GM12878 (cell line): ENCODE data around the gene HTR4. TPM values are rescaled to one million over a fixed set of nuclear protein-coding genes. Genes with fewer than 3 reads are reported as not detected.

Experiments
- ATAC-seq: fragments of 200-7000 bp; cut with Tn5 transposase; 3 replicates; pipeline ENCODE4 v1.9.1; 2020; ENCODE audit warnings: mild to moderate bottlenecking, moderate library complexity
- BruUV-seq: library from RNA; stranded (reverse); fragments of 400-500 nt; replicated peaks from 2 replicates; lab custom pipeline; 2021; lab: Mats Ljungman, UMichigan
- CTCF ChIA-PET: fragments of 300-600 bp; sonication (Branson Sonifier 250); formaldehyde crosslinking; extraction: SDS; loops from one replicate; lab custom pipeline; 2021; ENCODE audit warnings: inconsistent platforms; lab: Yijun Ruan, JAX
- POLR2A ChIA-PET: fragments of 350-600 bp; formaldehyde crosslinking; extraction: SDS; loops from one replicate; lab custom pipeline; 2021; ENCODE audit warnings: inconsistent platforms; lab: Charles Lee
- RAD21 ChIA-PET: fragments of 300-600 bp; sonication (Branson Sonifier 250); formaldehyde crosslinking; loops from one replicate; lab custom pipeline; 2023; ENCODE audit warnings: antibody characterized with exemption; ENCODE audit not compliant: unreplicated experiment; lab: Charles Lee
- SMC1A ChIA-PET: fragments of 300-600 bp; sonication (Branson Sonifier 250); formaldehyde crosslinking; loops from one replicate; lab custom pipeline; 2023; ENCODE audit not compliant: unreplicated experiment, uncharacterized antibody; lab: Charles Lee
- DNase-seq: peaks from one replicate; pipeline ENCODE4 v3.0.0-alpha.2; 2011; ENCODE audit warnings: low read depth, low spot score
- FAIRE-seq: peaks from 3 replicates; lab custom pipeline; 2011; peaks lifted over from hg19 to GRCh38; lab: Jason Lieb, UNC
- H2AFZ ChIP-seq: 2 replicates; pipeline ENCODE4 v1.6.0; 2011; ENCODE audit warnings: low read depth, low read length, control low read depth; ENCODE audit not compliant: control insufficient read depth
- H3K27ac ChIP-seq: 2 replicates; pipeline ENCODE4 v1.5.1; 2011; ENCODE audit warnings: control low read depth; ENCODE audit not compliant: control insufficient read depth, insufficient read depth
- H3K27me3 ChIP-seq, 2 experiments: replicated peaks in 1 of 2; 2 replicates each; pipeline versions ENCODE4 v1.6.0 to v1.6.1; 2011; ENCODE audit warnings: low read length in 1 of 2; ENCODE audit not compliant: control insufficient read depth in 2 of 2, insufficient read depth in 2 of 2
- H3K36me3 ChIP-seq, 2 experiments: 2 replicates each; pipeline ENCODE4 v1.5.1; 2011; ENCODE audit warnings: low read length in 1 of 2; ENCODE audit not compliant: control insufficient read depth in 2 of 2, insufficient read depth in 2 of 2
- H3K4me1 ChIP-seq: 2 replicates; pipeline ENCODE4 v1.6.1; 2011; ENCODE audit warnings: mild to moderate bottlenecking, low read length, moderate library complexity, mixed read lengths; ENCODE audit not compliant: control insufficient read depth, insufficient read depth
- H3K4me2 ChIP-seq: 2 replicates; pipeline ENCODE4 v1.6.0; 2011; ENCODE audit warnings: control low read depth; ENCODE audit not compliant: control insufficient read depth, insufficient read depth
- H3K4me3 ChIP-seq: fragments of 200-600 bp; sonication (generic); 2 replicates; pipeline ENCODE4 v1.5.1; 2016
- H3K79me2 ChIP-seq: 2 replicates; pipeline ENCODE4 v1.6.0; 2011; ENCODE audit warnings: low read length; ENCODE audit not compliant: control insufficient read depth, insufficient read depth
- H3K9ac ChIP-seq: 2 replicates; pipeline ENCODE4 v1.8.0; 2011; ENCODE audit warnings: low read length, control low read depth, mixed read lengths; ENCODE audit not compliant: control insufficient read depth, insufficient read depth
- H3K9me3 ChIP-seq: replicated peaks from 3 replicates; pipeline ENCODE4 v1.5.1; 2011; ENCODE audit warnings: mild to moderate bottlenecking, low read length; ENCODE audit not compliant: control insufficient read depth, insufficient read depth
- H4K20me1 ChIP-seq: 2 replicates; pipeline ENCODE4 v1.6.0; 2011; ENCODE audit not compliant: control insufficient read depth, insufficient read depth
- CBFB ChIP-seq: IDR thresholded peaks from 2 replicates; pipeline ENCODE4 v1.6.1; 2016; ENCODE audit warnings: antibody characterized with exemption, low read depth
- CEBPB ChIP-seq, 2 experiments: fragments of 150-350 bp in 1 of 2; IDR thresholded peaks; 2 replicates each; pipeline ENCODE4 v1.6.1; 2012 to 2014; ENCODE audit warnings: low read depth in 2 of 2, low read length in 2 of 2, borderline replicate concordance in 1 of 2, inconsistent platforms in 1 of 2
- CHD1 ChIP-seq: IDR thresholded peaks from 2 replicates; pipeline ENCODE4 v1.6.1; 2012; ENCODE audit warnings: low read depth, low read length, improper control_type of control experiment
- DPF2 ChIP-seq: fragments of 450-650 bp; IDR thresholded peaks from 2 replicates; pipeline ENCODE4 v1.6.1; 2017; ENCODE audit warnings: mild to moderate bottlenecking
- FOXM1 ChIP-seq: IDR thresholded peaks from 2 replicates; pipeline ENCODE4 v1.6.1; 2012; ENCODE audit warnings: low read depth, mild to moderate bottlenecking, inconsistent platforms, low read length, moderate library complexity
- KAT2A ChIP-seq: conservative IDR thresholded peaks from 2 replicates; pipeline ENCODE4 v1.6.1; 2011; ENCODE audit warnings: low read depth, low read length; ENCODE audit not compliant: control insufficient read depth
- LARP7 ChIP-seq: fragments of 450-650 bp; IDR thresholded peaks from 2 replicates; pipeline ENCODE4 v1.6.1; 2017; ENCODE audit warnings: mild to moderate bottlenecking
- MTA2 ChIP-seq: fragments of 450-650 bp; IDR thresholded peaks from 2 replicates; pipeline ENCODE4 v1.6.1; 2016; ENCODE audit warnings: low read depth, mild to moderate bottlenecking, moderate library complexity
- MYC ChIP-seq: IDR thresholded peaks from 2 replicates; pipeline ENCODE4 v1.6.1; 2011; ENCODE audit warnings: mild to moderate bottlenecking, low read length, moderate library complexity, inconsistent platforms; ENCODE audit not compliant: insufficient read depth, insufficient replicate concordance, insufficient read length, severe bottlenecking
- NR2C1 ChIP-seq: fragments of 450-650 bp; IDR thresholded peaks from 2 replicates; pipeline ENCODE4 v1.6.1; 2017; ENCODE audit warnings: antibody characterized with exemption, mild to moderate bottlenecking, moderate library complexity
- NRF1 ChIP-seq: conservative IDR thresholded peaks from 2 replicates; pipeline ENCODE4 v1.6.1; 2011; ENCODE audit warnings: mild to moderate bottlenecking, low read depth, low read length, improper control_type of control experiment
- PML ChIP-seq: IDR thresholded peaks from 2 replicates; pipeline ENCODE4 v1.6.1; 2012; ENCODE audit warnings: low read length, inconsistent platforms
- RFX5 ChIP-seq: IDR thresholded peaks from 2 replicates; pipeline ENCODE4 v1.6.1; 2011; ENCODE audit warnings: low read depth, low read length, improper control_type of control experiment
- SIX5 ChIP-seq: IDR thresholded peaks from 2 replicates; pipeline ENCODE4 v1.6.1; 2011; ENCODE audit warnings: mild to moderate bottlenecking, low read depth, low read length, moderate library complexity; ENCODE audit not compliant: severe bottlenecking
- SREBF2 ChIP-seq: IDR thresholded peaks from 2 replicates; pipeline ENCODE4 v1.6.1; 2012; ENCODE audit warnings: mild to moderate bottlenecking, low read length
- SRF ChIP-seq, 2 experiments: IDR thresholded peaks; 2 replicates each; pipeline ENCODE4 v1.6.1; 2011; ENCODE audit warnings: low read depth in 2 of 2, low read length in 2 of 2, mild to moderate bottlenecking in 1 of 2, moderate library complexity in 1 of 2
- SUZ12 ChIP-seq: fragments of 200-600 bp; sonication (generic); IDR thresholded peaks from one replicate; pipeline ENCODE4 v1.6.1; 2018; ENCODE audit warnings: antibody characterized with exemption, mild to moderate bottlenecking; ENCODE audit not compliant: unreplicated experiment
- ZNF24 ChIP-seq: fragments of 450-650 bp; IDR thresholded peaks from 2 replicates; pipeline ENCODE4 v1.6.1; 2017; ENCODE audit warnings: antibody characterized with exemption, mild to moderate bottlenecking
- WGBS: methylation state at CpG from one replicate; pipeline ENCODE4 v1.1.6; 2016; ENCODE audit warnings: low lambda C conversion rate; ENCODE audit not compliant: insufficient replicate concordance, insufficient coverage; ENCODE audit errors: missing lambda C conversion rate; 5-methylcytosine and 5-hydroxymethylcytosine counted together
- in situ Hi-C: fragments of 300-500 bp; cut with MboI; formaldehyde crosslinking; loops from 9 replicates; pipeline ENCODE4 v1.14.3; 2018; ENCODE audit warnings: mixed read lengths
- intact Hi-C: fragments of 100-400 bp; cut with micrococcal nuclease; formaldehyde crosslinking; loops from one replicate; pipeline ENCODE4 v1.14.2; 2022; ENCODE audit not compliant: unreplicated experiment
- polyA plus RNA-seq, 11 experiments: library from polyadenylated mRNA; depleted of rRNA in 4 of 11; unstranded in 6 of 11; stranded (reverse) in 5 of 11; fragments of >200 nt; fragmentation: Nextera tagmentation in 4 of 11; fragmentation: Illumina TruSeq in 1 of 11; extraction: Ambion mirVana in 4 of 11; extraction: Trizol in 1 of 11; gene quantifications; 1 replicate in 1 of 11; 2 replicates in 10 of 11; pipeline versions ENCODE4 v1.2.1 to v1.2.3, GENCODE V29; 2011 to 2016; ENCODE audit warnings: inconsistent platforms in 2 of 11, missing spikeins in 2 of 11, low read depth in 1 of 11
- total RNA-seq, 4 experiments: library from RNA; depleted of rRNA in 3 of 4; stranded (reverse); fragments of >200 nt in 3 of 4; fragmentation: Illumina TruSeq in 1 of 4; extraction: Trizol in 1 of 4; gene quantifications; 2 replicates each; pipeline versions ENCODE4 v1.2.1 to v1.2.3, GENCODE V29; 2013 to 2021
- TF ChIP-seq, protein P1 (sequence below): fragments of 450-650 bp; IDR thresholded peaks from 2 replicates; pipeline ENCODE4 v1.6.1; 2016; ENCODE audit warnings: mild to moderate bottlenecking
- TF ChIP-seq, protein P2 (sequence below): fragments of 450-650 bp; formaldehyde crosslinking; IDR thresholded peaks from 2 replicates; pipeline ENCODE4 v1.4.0; 2020; ENCODE audit warnings: mild to moderate bottlenecking, moderate library complexity

HTR4 gene
- total and polyA plus RNA-seq, 10 of the 15 experiments (the other 5 are each of a cell fraction or from before 2014, with no cell fraction given), result not detected

DNA sequence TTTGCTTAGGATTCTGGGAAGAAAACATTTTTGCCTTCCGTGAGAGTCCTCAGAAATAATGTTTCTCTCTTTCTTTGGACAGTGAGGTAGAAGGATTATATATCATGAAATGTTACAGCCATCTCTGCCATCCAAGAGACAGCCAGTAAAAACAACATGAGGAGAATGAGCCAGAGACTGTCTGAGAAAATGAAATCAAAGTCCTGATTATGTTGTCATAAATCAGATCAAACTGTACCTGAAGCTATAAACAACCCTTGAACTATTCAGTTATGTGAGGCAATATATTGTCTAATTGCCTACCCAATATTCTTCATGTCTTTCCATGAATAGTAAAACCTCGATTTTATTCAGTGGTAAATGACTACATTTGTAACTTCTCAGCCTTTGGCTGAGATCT is 9.2 kb upstream of the HTR4 start:
- WGBS, result 3% methylated on average over 2 of the region's 2 CpGs
- in situ Hi-C loops, result no loop called here

More for the DNA sequence above, 9.2 kb upstream of the HTR4 start:
- DNase-seq (no peak), ATAC-seq (no peak), FAIRE-seq (no peak)
- Histone ChIP-seq H3K27ac (no peak overlapping the region), H3K4me1 (no peaks in the 10 kb centered on the region), H3K9ac (no peak overlapping the region), H3K4me3 (no peak overlapping the region), H3K4me2 (no peak overlapping the region), H3K79me2 (no peaks in the 10 kb centered on the region), H3K9me3 (no peaks in the 10 kb centered on the region), H2AFZ (no peak overlapping the region), H3K36me3 (no peaks in the 10 kb centered on the region), H4K20me1 (no peaks in the 10 kb centered on the region), H3K27me3 (no peaks in the 10 kb centered on the region; a peak in 2 of 4 replicates)
- BruUV-seq, result no TSS peak
- TF ChIP-seq SRF (IDR thresholded peaks at IDR 0.05; ENCODE audit: low read depth in 2 of 2, low read length in 2 of 2), result no peak
- TF ChIP-seq SREBF2, result no peak
- TF ChIP-seq CHD1, result no peak
- TF ChIP-seq FOXM1, result no peak
- TF ChIP-seq, protein P1, sequence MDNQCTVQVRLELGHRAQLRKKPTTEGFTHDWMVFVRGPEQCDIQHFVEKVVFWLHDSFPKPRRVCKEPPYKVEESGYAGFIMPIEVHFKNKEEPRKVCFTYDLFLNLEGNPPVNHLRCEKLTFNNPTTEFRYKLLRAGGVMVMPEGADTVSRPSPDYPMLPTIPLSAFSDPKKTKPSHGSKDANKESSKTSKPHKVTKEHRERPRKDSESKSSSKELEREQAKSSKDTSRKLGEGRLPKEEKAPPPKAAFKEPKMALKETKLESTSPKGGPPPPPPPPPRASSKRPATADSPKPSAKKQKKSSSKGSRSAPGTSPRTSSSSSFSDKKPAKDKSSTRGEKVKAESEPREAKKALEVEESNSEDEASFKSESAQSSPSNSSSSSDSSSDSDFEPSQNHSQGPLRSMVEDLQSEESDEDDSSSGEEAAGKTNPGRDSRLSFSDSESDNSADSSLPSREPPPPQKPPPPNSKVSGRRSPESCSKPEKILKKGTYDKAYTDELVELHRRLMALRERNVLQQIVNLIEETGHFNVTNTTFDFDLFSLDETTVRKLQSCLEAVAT, result no peak
- no peak for TF ChIP-seq LARP7
- no peak for TF ChIP-seq CBFB
- no peak for TF ChIP-seq DPF2
- no peak for TF ChIP-seq SIX5
- TF ChIP-seq KAT2A, result no peak
- TF ChIP-seq CEBPB (IDR thresholded peaks at IDR 0.05; ENCODE audit: borderline replicate concordance in 1 of 2, low read depth in 2 of 2, low read length in 2 of 2), result no peak
- no peak for TF ChIP-seq MTA2
- TF ChIP-seq MYC, result no peak
- TF ChIP-seq, protein P2, sequence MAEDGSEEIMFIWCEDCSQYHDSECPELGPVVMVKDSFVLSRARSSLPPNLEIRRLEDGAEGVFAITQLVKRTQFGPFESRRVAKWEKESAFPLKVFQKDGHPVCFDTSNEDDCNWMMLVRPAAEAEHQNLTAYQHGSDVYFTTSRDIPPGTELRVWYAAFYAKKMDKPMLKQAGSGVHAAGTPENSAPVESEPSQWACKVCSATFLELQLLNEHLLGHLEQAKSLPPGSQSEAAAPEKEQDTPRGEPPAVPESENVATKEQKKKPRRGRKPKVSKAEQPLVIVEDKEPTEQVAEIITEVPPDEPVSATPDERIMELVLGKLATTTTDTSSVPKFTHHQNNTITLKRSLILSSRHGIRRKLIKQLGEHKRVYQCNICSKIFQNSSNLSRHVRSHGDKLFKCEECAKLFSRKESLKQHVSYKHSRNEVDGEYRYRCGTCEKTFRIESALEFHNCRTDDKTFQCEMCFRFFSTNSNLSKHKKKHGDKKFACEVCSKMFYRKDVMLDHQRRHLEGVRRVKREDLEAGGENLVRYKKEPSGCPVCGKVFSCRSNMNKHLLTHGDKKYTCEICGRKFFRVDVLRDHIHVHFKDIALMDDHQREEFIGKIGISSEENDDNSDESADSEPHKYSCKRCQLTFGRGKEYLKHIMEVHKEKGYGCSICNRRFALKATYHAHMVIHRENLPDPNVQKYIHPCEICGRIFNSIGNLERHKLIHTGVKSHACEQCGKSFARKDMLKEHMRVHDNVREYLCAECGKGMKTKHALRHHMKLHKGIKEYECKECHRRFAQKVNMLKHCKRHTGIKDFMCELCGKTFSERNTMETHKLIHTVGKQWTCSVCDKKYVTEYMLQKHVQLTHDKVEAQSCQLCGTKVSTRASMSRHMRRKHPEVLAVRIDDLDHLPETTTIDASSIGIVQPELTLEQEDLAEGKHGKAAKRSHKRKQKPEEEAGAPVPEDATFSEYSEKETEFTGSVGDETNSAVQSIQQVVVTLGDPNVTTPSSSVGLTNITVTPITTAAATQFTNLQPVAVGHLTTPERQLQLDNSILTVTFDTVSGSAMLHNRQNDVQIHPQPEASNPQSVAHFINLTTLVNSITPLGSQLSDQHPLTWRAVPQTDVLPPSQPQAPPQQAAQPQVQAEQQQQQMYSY (CRISPR knock-in tag), result no peak
- no peak for TF ChIP-seq PML
- no peak for TF ChIP-seq RFX5
- no peak for TF ChIP-seq NRF1
- TF ChIP-seq NR2C1, result no peak
- TF ChIP-seq ZNF24, result no peak
- no peak for TF ChIP-seq SUZ12
- RAD21 ChIA-PET, result no interaction called here
- intact Hi-C loops, result no loop called here
- SMC1A ChIA-PET, result interaction anchor here (0.6 kb wide), 1 partner anchor 1049 kb away, joined by 3 read pairs; no protein-coding TSS in a partner anchor
- POLR2A ChIA-PET, result no interaction called here
- CTCF ChIA-PET, result interaction anchor here (1.0 kb wide), 1 partner anchor 210 kb away, joined by 3 read pairs; no protein-coding TSS in a partner anchor
